NCI-H128 (cell line): ENCODE results near the gene ACMSD.
"Not testable (repeated sequence)": the region's sequence is repeated elsewhere in the genome, so short reads cannot be mapped to it uniquely, and the experiment has no call there.

Experiments used
- DNase-seq: peaks from one replicate; lab custom pipeline; 2025; ENCODE audit not compliant: unreplicated experiment; lab: John Stamatoyannopoulos, UW

The ACMSD gene

DNA sequence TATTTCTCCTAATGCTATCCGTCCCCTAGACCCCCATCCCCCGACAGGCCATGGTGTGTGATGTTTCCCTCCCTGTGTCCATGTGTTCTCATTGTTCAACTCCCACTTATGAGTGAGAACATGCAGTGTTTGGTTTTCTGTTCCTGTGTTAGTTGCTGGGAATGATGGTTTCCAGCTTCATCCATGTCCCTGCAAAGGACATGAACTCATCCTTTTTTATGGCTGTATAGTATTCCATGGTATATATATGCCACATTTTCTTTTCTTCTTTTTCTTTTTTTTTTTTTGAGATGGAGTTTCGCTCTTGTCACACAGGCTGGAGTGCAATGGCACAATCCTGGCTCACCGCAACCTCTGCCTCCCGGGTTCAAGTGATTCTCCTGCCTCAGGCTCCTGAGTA lies 9.2 kb downstream of the ACMSD start:
- not testable (repeated sequence) for DNase-seq

GRCh38 chr2:134852518-134852917 lies 14.1 kb downstream of the ACMSD start:
- DNase-seq, result no peak

- DNase-seq, result no peak
These were observed 17.3 kb downstream of the ACMSD start for GRCh38 chr2:134855709-134856108.

GRCh38 chr2:134858245-134858644 lies 19.8 kb downstream of the ACMSD start:
- no peak for DNase-seq

- DNase-seq, result no peak
These were observed 22.8 kb downstream of the ACMSD start for GRCh38 chr2:134861173-134861572.

DNA sequence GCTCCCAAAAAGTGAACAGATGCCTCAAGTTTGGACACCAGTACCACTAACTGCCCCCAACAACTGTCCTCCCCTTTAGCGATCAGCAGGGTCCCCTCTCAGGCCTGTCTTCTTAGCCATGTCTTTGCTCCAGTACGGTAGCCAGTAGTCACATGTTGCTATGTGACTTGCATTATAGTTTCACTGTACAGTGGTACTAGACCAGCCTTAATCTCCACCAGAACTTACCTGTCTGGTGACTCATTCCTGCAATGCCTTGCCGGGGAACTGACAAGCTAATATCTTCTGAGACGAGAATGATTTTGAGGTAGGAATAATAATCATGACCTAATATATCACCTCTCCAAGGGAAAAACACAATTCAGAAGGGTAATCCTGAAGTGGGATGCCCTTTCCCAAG lies 23.7 kb downstream of the ACMSD start:
- no peak for DNase-seq

DNA sequence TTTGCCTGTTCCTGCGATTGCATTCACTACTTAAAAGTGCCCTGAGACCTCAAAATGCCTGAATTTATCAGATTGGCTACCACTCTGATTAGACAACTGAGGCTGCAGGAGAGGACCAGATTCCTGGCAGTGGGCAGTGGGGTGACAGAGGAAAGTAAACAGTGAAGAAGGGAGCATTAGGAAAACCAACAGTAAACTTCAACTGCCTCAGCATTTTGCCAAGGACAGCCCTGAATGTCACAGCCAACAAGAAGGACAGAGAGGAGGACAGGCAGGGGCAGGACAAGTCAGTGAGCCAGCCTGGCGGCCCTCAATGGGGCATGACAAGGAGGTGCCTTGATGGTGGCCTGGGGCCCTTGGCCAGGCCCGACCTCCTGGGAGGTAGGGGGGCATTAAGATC lies 24.3 kb downstream of the ACMSD start:
- no peak for DNase-seq

- DNase-seq, result no peak
These were observed 25.0 kb downstream of the ACMSD start for GRCh38 chr2:134863446-134863845.

DNA sequence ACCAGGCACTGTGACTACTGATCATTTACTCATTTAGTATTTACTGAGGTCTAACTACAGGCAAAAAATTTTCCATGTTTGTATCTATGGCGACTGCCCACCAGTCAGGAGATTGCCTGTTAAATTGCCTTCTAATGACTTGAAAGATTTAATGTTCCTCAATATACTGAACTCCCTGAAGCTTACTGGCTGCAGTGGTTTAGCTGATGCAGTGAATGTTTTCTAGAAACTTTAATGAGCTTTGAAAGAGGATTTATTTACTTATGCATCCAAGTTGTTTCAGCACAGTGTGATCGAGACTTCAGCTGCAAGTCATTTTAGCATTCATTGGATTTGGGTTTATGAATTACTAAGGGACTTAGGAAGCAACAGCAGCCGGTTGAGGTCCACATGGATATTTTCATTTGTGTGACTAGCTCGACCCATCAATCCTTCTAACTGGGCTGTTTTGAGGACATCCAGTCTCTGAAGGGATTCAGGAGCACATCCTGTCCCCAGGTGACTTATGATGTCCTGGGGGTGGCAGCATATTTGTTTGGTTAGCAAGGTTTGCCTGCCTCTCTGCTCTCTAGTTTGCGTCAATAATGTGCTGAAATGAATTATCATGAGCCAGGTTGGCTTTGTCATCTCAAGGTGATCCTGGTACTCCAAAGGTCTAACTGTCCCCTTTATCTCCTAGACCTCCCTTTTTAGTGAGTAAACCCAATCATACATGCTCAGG lies 26.8 kb downstream of the ACMSD start:
- no peak for DNase-seq

DNA sequence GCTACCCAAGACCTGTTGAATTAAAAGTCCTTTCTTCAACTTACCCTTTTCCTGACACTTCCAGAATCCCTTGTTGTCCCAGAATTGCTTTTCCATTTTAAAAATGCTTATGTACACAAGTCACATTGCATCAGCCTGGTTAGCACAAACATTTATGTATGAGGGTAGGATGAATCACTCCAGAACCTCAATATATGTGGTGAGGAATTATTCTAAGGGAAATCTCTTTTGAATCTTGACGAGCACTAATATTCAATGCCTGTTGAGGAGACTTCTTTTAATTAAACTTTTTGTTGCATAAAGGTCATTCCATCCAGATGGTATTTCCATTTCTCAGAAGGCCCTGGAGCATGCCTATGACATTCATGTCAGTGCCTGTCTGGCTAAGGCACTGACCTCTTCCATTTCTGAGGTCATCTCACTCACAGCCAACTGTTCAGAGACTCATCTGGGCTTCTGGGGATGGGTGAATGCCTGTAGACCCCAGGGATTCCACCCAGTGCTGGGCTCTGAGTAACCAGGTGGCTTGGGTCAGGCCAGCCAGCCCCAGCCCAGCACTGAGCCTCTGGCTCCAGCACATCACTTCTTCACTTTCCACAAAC lies 28.2 kb downstream of the ACMSD start:
- DNase-seq, result no peak

- no peak for DNase-seq
These were observed 31.7 kb downstream of the ACMSD start for GRCh38 chr2:134869946-134870736.

- no peak for DNase-seq
These were observed 34.7 kb downstream of the ACMSD start for GRCh38 chr2:134873152-134873551.

- no peak for DNase-seq
These were observed 36.9 kb downstream of the ACMSD start for GRCh38 chr2:134875309-134875708.

- DNase-seq, result no peak
These were observed 44.4 kb downstream of the ACMSD start for GRCh38 chr2:134882773-134883172.

GRCh38 chr2:134883552-134884293 lies 45.3 kb downstream of the ACMSD start:
- no peak for DNase-seq

DNA sequence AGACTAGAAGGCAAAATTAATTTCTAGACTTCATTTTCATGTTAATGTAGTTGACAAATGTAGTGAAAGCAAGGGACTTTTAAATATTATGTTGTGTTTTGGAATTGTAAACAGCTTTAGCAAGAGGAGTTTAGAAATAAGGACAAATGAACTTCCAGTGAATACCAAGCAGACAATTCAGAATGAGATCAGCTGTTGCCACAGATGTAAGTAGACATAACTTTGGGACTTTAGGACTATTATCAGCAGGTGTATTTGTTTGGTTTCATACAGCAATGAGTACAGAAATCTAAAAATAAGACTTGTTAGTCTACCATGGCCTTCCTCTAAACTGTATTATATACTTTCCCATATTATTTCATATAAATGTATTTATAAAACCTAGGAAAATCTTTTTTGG lies 46.0 kb downstream of the ACMSD start:
- DNase-seq, result no peak

GRCh38 chr2:134892282-134893035 lies 54.0 kb downstream of the ACMSD start:
- no peak for DNase-seq

DNA sequence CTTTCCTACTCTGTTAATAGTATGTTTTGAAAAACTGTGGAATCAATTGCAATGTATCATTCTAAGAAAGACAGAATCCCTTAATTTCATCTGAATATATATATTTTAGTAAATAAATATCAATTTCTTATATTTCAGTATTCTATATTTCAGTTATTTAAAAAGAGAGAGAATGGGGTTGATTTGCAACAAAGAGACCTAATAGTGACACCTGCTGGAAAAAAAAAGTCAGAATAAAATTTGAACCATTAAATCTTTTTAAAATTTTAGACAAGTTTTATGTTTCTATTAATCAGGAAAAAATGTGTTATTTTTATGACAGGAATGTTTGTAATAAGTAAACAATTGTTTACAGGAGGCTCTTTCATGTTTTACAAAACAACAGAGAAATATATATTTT lies 59.5 kb downstream of the ACMSD start:
- DNase-seq, result no peak

- DNase-seq, result no peak
These were observed 60.8 kb downstream of the ACMSD start for GRCh38 chr2:134899204-134899603.

- no peak for DNase-seq
These were observed 61.7 kb downstream of the ACMSD start for GRCh38 chr2:134900151-134900550.

GRCh38 chr2:134903701-134904100 lies 65.3 kb downstream of the ACMSD start:
- DNase-seq, result not testable (repeated sequence)
